Loucy (cell line): ENCODE data around the gene MEFV.

Experiments
- EZH2phosphoT487 ChIP-seq: fragments of 200-600 bp; IDR thresholded peaks from 2 replicates; pipeline ENCODE4 v1.6.1; 2018; ENCODE audit warnings: antibody characterized with exemption, mild to moderate bottlenecking, moderate library complexity, borderline replicate concordance
- TF ChIP-seq, protein P1 (sequence below): fragments of 200-600 bp; sonication (generic); conservative IDR thresholded peaks from 2 replicates; pipeline ENCODE4 v1.5.1; 2014; ENCODE audit warnings: mild to moderate bottlenecking, antibody characterized with exemption, low read length

DNA sequence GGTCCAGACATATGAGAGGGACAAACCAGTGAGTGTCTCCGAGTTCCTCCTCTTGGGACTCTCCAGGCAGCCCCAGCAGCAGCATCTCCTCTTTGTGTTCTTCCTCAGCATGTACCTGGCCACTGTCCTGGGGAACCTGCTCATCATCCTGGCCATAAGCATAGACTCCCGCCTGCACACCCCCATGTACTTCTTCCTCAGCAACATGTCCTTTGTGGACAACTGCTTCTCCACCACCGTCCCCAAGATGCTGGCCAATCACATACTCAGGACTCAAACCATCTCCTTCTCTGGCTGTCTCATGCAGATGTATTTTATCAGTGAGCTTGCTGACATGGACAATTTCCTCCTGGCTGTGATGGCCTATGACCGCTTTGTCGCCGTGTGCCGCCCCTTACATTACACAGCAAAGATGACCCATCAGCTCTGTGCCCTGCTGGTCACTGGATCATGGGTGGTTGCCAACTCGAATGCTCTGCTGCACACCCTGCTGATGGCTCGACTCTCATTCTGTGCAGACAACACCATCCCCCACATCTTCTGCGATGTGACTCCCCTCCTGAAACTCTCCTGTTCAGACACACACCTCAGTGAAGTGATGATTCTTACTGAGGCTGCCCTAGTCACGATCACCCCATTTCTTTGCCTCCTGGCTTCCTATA lies 40.7 kb downstream of the MEFV start:
- TF ChIP-seq, protein P1, sequence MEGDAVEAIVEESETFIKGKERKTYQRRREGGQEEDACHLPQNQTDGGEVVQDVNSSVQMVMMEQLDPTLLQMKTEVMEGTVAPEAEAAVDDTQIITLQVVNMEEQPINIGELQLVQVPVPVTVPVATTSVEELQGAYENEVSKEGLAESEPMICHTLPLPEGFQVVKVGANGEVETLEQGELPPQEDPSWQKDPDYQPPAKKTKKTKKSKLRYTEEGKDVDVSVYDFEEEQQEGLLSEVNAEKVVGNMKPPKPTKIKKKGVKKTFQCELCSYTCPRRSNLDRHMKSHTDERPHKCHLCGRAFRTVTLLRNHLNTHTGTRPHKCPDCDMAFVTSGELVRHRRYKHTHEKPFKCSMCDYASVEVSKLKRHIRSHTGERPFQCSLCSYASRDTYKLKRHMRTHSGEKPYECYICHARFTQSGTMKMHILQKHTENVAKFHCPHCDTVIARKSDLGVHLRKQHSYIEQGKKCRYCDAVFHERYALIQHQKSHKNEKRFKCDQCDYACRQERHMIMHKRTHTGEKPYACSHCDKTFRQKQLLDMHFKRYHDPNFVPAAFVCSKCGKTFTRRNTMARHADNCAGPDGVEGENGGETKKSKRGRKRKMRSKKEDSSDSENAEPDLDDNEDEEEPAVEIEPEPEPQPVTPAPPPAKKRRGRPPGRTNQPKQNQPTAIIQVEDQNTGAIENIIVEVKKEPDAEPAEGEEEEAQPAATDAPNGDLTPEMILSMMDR, result no peak
- no peak for TF ChIP-seq EZH2phosphoT487
